Measurements from ENCODE around the gene GHRH.

Gene GHRH

DNA sequence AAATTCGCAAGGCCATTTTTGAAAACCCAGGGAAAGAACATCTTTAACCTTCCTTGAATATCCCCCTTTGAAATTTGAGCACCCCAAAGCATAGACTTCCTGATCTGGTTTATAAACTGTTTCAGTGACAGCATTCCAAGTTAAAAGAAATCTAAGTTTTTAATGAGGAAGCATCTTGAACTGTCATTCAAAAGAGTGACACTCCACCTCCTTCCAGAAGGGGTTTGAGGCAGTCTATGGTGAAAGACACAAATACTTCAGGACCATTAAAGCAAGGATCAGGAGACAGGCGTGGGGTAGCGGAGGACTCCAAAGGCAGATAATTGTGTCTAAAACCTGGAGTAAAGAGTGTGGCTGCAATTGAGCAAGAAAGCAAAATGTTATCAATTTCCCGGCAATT lies 691 bp downstream of the GHRH start:
- DNase-seq (ENCODE audit: low read depth in 2 of 2): no peak

DNA sequence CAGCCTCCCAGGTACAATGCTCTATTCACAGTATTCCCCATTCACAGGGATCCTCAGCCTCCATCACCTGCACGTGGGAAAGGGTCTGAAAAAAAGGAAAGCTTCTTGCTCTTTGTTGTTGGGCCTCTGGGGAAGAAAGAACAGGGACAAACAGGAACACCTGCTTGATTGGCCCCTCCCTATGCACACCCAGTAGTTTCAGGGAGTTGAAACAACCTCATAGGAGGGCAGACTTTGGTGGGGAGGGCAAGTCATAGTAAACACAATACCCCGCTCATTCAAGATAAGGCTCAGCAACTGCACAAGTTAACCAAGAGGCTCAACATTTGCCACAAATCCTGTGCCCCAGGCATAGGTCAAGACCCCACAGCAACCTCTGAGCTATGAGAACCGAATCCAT lies 1.7 kb downstream of the GHRH start:
- DNase-seq (ENCODE audit: low read depth in 2 of 2): no peak

- DNase-seq (ENCODE audit: low read depth in 2 of 2): no peak
Observed at GRCh38 chr20:37259031-37259430, 2.6 kb downstream of the GHRH start.

- DNase-seq (ENCODE audit: low read depth in 2 of 2): no peak
Observed at GRCh38 chr20:37257988-37258387, 3.6 kb downstream of the GHRH start.

GRCh38 chr20:37257530-37257929 lies 4.1 kb downstream of the GHRH start:
- DNase-seq (ENCODE audit: low read depth in 2 of 2): no peak

DNA sequence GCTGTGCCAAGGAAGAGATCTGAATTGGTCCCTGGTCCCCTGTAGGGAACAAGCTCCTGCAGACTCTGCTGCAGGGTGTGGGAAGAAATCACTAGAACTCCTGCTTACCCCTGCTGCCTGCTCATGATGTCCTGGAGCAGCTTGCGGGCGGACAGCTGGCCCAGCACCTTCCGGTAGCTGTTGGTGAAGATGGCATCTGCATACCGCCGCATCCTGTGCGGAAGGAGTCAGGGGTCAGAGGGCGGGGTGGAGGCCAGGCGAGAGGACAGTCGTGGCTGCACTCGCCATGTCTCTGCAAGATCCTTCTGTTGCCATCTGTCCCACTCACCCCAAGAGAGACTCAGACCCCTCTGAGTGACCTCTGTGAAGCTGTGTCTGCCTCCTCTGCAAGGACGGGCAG lies 5.3 kb downstream of the GHRH start:
- DNase-seq (ENCODE audit: low read depth in 2 of 2): no peak

DNA sequence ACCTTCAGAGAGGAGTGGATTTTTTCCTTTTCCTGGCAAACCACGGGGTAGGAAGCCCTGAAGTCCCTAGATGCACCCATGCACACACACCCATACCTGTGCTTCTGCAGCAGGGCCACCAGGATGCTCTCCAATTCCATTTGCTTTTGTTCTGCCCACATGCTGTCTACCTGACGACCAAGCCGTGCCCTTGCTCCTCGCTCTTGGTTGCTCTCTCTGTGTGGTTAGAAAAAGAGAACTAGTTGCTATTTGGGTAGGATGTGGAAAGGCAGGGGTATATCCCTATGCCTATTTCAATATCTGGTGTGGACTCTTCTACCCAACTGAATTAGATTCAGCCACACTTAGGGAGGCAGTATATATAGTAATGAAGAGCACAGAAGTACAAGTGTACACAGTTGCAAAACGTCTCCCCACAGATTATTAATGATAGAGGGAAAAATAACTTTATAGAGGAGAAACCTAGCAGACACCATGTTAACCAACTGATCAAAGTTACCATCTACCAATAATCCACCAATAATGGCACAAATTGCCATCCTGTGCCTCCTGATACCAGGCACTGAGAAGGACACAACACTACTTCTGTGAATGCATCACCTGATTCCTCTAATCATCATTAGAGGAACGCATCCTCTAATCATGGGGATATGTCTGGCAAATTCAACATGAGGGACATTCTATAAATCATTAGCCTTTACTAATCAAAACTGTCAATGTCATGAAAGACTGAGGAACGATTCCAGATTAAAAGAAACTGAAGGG lies 7.3 kb downstream of the GHRH start:
- no peak for DNase-seq (ENCODE audit: low read depth in 2 of 2)

GRCh38 chr20:37253087-37253486 lies 8.5 kb downstream of the GHRH start:
- no peak for DNase-seq (ENCODE audit: low read depth in 2 of 2)

GRCh38 chr20:37251825-37252477 lies 9.7 kb downstream of the GHRH start:
- no peak for DNase-seq (ENCODE audit: low read depth in 2 of 2)

- DNase-seq (ENCODE audit: low read depth in 2 of 2): no peak
Observed at GRCh38 chr20:37249304-37249703, 12.3 kb downstream of the GHRH start.

- DNase-seq (ENCODE audit: low read depth in 2 of 2): no peak
Observed at GRCh38 chr20:37247547-37247946, 14.1 kb downstream of the GHRH start.

GRCh38 chr20:37246736-37247135 lies 14.9 kb downstream of the GHRH start:
- DNase-seq (ENCODE audit: low read depth in 2 of 2): no peak

- DNase-seq (ENCODE audit: low read depth in 2 of 2): no peak
Observed at GRCh38 chr20:37245216-37246150, 16.1 kb downstream of the GHRH start.

GRCh38 chr20:37244572-37244957 lies 17.0 kb downstream of the GHRH start:
- DNase-seq (ENCODE audit: low read depth in 2 of 2): no peak

DNA sequence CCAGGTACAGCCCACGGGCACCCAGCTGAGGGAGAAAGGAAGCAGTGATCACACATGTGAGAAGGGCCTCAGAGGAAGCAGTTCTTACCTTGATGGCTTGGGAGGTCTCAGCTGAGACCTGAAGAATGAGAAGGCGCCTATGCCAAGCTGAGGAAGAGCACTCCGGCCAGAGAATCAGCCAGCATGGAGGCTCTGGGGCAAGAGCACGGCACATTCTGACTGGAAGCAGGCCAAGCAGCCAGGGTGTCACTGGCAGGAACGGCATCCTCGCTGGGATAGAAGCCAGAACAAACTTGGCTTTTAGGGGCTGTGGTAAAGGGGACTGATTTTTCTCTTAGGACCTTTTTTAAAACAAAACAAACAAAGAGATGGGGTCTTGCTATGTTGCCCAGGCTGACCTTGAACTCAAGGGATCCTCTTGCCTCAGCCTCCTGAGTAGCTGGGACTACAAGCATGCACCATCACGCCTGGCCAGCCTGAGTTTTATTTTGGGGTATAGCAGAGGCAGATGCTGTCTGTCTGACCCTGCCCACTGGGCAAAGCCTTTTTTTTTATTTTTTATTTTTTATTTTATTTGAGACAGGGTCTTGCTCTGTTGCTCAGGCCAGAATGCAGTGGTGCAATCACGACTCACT lies 17.6 kb downstream of the GHRH start:
- no peak for DNase-seq (ENCODE audit: low read depth in 2 of 2)

DNA sequence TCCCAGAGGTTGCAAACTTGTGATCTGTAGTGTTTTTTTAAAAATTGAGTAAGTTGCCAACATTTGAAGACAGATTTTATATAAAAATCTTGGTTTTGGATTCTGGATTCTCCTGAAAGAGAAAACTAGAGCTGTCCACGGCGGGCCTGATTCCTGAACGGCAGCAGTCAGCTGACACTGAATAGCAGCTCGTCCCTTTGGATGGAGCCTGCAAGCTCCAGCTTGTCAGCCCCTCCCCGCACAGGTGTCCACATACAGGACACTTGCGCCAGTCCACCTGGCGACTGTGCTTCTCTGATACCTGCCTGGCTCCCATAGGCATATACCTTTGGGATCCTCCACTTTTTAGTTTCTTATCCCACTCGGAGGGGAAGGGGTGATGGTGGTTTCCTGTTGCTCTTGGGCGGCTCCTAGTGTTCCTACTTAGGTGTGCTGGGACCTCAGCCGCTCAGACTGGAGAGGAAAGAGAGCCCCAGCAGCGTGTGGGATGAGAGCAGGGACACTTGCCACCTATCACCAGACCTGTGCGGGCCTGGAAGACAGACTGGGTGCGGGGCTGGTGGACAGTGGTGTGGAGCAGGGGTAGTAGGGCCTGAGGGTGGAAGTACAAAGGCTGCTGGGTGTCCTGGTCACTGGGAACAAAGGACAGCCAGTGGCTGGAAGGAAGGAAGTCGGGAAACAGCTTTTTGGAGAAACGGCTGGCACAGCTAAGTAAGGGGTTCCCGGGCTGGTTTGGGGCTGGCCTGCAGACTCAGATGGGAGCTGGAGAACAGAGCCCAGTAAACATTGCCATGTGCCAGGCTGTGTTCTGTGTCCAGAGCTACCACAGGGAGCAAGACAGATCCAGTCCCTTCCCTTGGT lies 18.3 kb downstream of the GHRH start:
- DNase-seq (ENCODE audit: low read depth in 2 of 2): no peak

GRCh38 chr20:37242503-37242902 lies 19.1 kb downstream of the GHRH start:
- no peak for DNase-seq (ENCODE audit: low read depth in 2 of 2)

- no peak for DNase-seq (ENCODE audit: low read depth in 2 of 2)
Observed at GRCh38 chr20:37240337-37241067, 21.1 kb downstream of the GHRH start.

DNA sequence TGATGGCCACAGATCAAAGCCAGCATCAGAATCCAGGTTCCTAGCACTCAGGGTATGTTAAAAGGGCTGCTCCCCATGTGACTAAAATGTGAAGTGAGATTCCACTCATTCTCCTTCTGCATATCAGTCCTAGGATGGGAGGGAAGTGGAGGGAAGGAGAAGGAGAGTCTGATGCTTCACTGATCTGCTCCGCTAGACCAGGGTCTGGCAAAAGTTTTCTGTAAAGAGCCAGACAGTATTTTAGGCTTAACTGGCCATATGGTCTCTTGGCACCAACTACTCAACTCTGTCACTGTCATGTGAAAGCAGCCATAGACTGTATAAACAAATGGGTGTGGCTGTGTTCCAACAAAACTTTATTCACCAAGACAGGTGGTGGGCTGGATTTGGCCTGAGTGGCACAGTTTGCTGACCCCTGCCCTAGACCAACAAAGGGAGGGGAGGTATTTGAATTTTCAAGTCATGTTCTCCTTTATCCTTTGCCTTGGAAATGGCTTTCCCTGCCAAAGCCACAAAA lies 22.6 kb downstream of the GHRH start:
- DNase-seq (ENCODE audit: low read depth in 2 of 2): no peak

DNA sequence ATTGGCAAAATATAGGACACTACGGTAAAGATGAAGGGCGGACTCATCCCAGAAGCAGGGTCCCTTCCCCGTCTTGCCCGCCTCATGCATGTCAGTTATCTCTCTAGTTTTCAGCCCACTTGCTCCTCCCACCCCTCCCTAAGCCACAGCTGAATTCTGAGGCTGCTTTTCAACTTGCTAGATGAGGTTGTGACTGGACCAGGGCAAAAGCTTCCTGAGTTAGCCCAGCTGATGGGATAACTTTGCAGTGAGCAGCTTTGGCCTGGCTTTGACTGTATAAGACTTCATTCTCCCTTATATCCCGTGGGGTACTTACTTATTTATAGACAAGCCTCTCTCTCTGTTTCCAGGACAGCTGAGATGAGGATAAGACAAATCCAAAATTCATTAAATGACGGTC lies 23.2 kb downstream of the GHRH start:
- no peak for DNase-seq (ENCODE audit: low read depth in 2 of 2)

Data from stimulated activated CD8-positive, alpha-beta memory T cell treated with anti-CD3 and anti-CD28 coated beads, Interleukin-7, amount 100 ng/mL, for 4 hours (primary cell).